ENCODE results near the gene EMID1.

The EMID1 gene

GRCh38 chr22:29211066-29211465, 5.4 kb downstream of the EMID1 start:
- H3K4me3 ChIP-seq (ENCODE audit: low read depth, low read length), result no peak overlapping the region
- no peak for TF ChIP-seq CTCF (IDR thresholded peaks at IDR 0.05)
- no peak overlapping the region for H3K4me2 ChIP-seq (ENCODE audit: low read length)
- no peak overlapping the region for H3K27ac ChIP-seq
- H3K9ac ChIP-seq, result no peak overlapping the region
- H3K9me3 ChIP-seq (ENCODE audit: control insufficient read depth, low read length), result no peaks in the 10 kb centered on the region
- H2AFZ ChIP-seq, result no peak overlapping the region
- no peaks in the 10 kb centered on the region for H3K79me2 ChIP-seq
- H3K27me3 ChIP-seq (ENCODE audit: control insufficient read depth, insufficient read depth, low read length), result no peaks in the 10 kb centered on the region
- H3K4me1 ChIP-seq, result no peaks in the 10 kb centered on the region
- no peaks in the 10 kb centered on the region for H3K36me3 ChIP-seq (ENCODE audit: control insufficient read depth, insufficient read depth, low read length)

GRCh38 chr22:29211466-29211865, 5.8 kb downstream of the EMID1 start:
- Histone ChIP-seq H3K4me3 (ENCODE audit: low read depth, low read length) (no peak overlapping the region), H3K4me1 (no peaks in the 10 kb centered on the region), H3K9me3 (ENCODE audit: control insufficient read depth, low read length) (no peaks in the 10 kb centered on the region), H3K4me2 (ENCODE audit: low read length) (no peak overlapping the region), H3K9ac (no peak overlapping the region), H3K36me3 (ENCODE audit: control insufficient read depth, insufficient read depth, low read length) (no peaks in the 10 kb centered on the region), H3K27me3 (ENCODE audit: control insufficient read depth, insufficient read depth, low read length) (no peaks in the 10 kb centered on the region), H2AFZ (no peak overlapping the region), H3K27ac (no peak overlapping the region), H3K79me2 (no peaks in the 10 kb centered on the region)
- TF ChIP-seq CTCF (IDR thresholded peaks at IDR 0.05), result no peak

- no peaks in the 10 kb centered on the region for H3K4me1 ChIP-seq
- H3K9ac ChIP-seq, result no peak overlapping the region
- no peaks in the 10 kb centered on the region for H3K79me2 ChIP-seq
- no peak overlapping the region for H3K4me2 ChIP-seq (ENCODE audit: low read length)
- no peaks in the 10 kb centered on the region for H3K27me3 ChIP-seq (ENCODE audit: control insufficient read depth, insufficient read depth, low read length)
- H3K4me3 ChIP-seq (ENCODE audit: low read depth, low read length), result no peak overlapping the region
- H3K27ac ChIP-seq, result no peak overlapping the region
- no peaks in the 10 kb centered on the region for H3K9me3 ChIP-seq (ENCODE audit: control insufficient read depth, low read length)
- no peak overlapping the region for H2AFZ ChIP-seq
- TF ChIP-seq CTCF (IDR thresholded peaks at IDR 0.05), result no peak
- H3K36me3 ChIP-seq (ENCODE audit: control insufficient read depth, insufficient read depth, low read length), result no peaks in the 10 kb centered on the region
Observed at GRCh38 chr22:29212743-29213142, 7.0 kb downstream of the EMID1 start.

GRCh38 chr22:29213493-29213892, 7.8 kb downstream of the EMID1 start:
- no peak overlapping the region for H2AFZ ChIP-seq
- H3K9me3 ChIP-seq (ENCODE audit: control insufficient read depth, low read length), result no peaks in the 10 kb centered on the region
- H3K9ac ChIP-seq, result no peak overlapping the region
- H3K4me2 ChIP-seq (ENCODE audit: low read length), result no peak overlapping the region
- H3K4me1 ChIP-seq, result no peaks in the 10 kb centered on the region
- H3K79me2 ChIP-seq, result no peaks in the 10 kb centered on the region
- H3K4me3 ChIP-seq (ENCODE audit: low read depth, low read length), result no peak overlapping the region
- H3K36me3 ChIP-seq (ENCODE audit: control insufficient read depth, insufficient read depth, low read length), result no peaks in the 10 kb centered on the region
- no peaks in the 10 kb centered on the region for H3K27me3 ChIP-seq (ENCODE audit: control insufficient read depth, insufficient read depth, low read length)
- no peak overlapping the region for H3K27ac ChIP-seq
- no peak for TF ChIP-seq CTCF (IDR thresholded peaks at IDR 0.05)

GRCh38 chr22:29214232-29214631, 8.5 kb downstream of the EMID1 start:
- no peaks in the 10 kb centered on the region for H3K27me3 ChIP-seq (ENCODE audit: control insufficient read depth, insufficient read depth, low read length)
- H3K4me1 ChIP-seq, result no peaks in the 10 kb centered on the region
- no peaks in the 10 kb centered on the region for H3K79me2 ChIP-seq
- no peak overlapping the region for H2AFZ ChIP-seq
- no peak overlapping the region for H3K4me3 ChIP-seq (ENCODE audit: low read depth, low read length)
- H3K9ac ChIP-seq, result no peak overlapping the region
- no peak overlapping the region for H3K27ac ChIP-seq
- no peak overlapping the region for H3K4me2 ChIP-seq (ENCODE audit: low read length)
- no peaks in the 10 kb centered on the region for H3K36me3 ChIP-seq (ENCODE audit: control insufficient read depth, insufficient read depth, low read length)
- no peaks in the 10 kb centered on the region for H3K9me3 ChIP-seq (ENCODE audit: control insufficient read depth, low read length)
- no peak for TF ChIP-seq CTCF (IDR thresholded peaks at IDR 0.05)

Measured in parathyroid adenoma (tissue), 2 donors.